Dermis microvascular lymphatic vessel endothelial cell (primary cell): ENCODE measurements around the gene SHISAL1. TPM values are rescaled to one million over a fixed set of nuclear protein-coding genes. Genes with fewer than 3 reads are reported as not detected.
"Not testable (repeated sequence)": the region's sequence is repeated elsewhere in the genome, so short reads cannot be mapped to it uniquely, and the experiment has no call there.

Experiments used
- DNase-seq, 2 donors: peaks; one replicate each; pipeline versions ENCODE4 v3.0.0 to v3.0.0-alpha.2; 2010; ENCODE audit warnings: low read depth in 2 of 2
- total RNA-seq: library from RNA; depleted of rRNA; stranded (reverse); fragments of >200 nt; gene quantifications from 2 replicates; pipeline ENCODE4 v1.2.1, GENCODE V29; 2014

The SHISAL1 gene
- total RNA-seq, 1 donor from 2014 or later, result under 0.01 TPM

GRCh38 chr22:44261164-44261860 is 51.4 kb downstream of the SHISAL1 start:
- no peak for DNase-seq

DNA sequence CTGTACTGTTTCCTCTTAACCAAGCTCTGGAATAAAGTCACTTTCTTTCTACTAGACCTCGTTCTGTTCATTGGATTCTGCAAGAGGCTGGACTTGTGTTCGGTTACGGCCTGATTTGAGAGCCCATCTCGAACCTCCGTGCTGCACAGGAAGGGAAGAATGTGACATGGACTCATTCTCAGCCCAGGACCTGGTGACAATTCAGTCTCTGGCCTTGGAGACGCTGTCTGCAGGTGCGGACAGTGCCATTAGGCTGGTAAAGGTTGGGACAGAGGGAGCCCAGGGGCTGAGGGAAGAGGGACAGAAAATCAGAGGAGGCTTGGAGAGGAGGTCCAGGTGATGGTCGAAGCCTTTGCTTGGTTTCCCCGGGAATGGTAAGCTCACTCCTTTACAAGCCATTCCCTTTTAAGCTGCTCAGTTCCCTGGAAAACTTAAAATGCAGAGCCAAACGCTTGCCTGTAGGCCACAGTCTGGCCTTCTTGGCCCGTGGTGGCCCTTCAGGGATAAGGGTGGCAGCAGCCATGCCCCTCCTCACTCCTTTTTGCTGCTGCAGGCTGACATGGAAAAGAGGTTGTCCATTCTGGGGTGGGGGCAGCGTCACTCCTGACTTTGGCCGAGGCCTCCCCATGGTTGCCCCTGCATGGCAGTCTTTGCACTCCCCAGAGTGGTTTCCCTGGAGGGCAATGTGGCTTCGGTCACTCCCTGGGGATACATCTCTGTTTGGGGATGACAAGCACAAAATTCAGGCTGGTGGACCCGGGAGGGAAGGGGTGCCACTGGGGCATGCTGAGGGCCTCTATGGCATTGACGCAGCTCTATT is 52.3 kb downstream of the SHISAL1 start:
- no peak for DNase-seq

DNA sequence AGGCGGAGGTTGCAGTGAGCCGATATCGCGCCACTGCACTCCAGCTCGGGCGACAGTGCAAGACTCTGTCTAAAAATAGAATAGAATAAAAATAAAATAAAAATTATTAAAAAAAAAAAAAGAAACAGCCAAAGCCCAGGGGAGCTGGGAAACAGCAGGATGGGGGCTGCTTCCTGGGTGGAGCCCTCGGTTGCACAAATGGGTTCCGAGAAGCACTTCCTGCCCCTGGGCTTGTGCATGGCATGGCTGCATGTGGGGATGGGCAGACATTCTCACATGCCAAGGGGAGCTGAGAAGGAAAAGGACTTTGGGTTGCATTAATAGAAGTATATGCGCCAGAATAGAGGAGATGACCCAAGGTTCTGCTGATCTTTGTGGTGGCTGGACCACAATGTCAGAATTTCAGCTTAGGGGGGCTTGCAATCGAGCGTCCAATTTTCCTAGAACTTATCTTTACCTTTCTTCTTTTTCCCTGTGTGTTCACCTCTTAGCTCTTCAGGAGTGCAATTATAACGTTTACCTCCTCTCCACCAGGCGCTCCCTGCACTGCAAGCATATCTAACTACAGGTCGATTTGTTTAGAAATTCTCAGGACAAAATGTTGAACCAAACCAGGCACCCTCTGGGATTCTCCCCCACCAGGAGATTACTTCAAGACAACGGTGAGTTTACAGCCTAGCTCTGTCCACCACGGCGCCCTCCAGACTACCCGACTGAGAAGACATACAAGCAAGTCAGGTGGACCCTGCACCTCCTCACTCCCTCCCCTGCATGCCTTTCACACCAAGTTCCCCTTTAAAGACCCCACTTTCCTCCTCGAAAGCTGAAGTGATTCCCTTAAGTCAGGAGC is 53.2 kb downstream of the SHISAL1 start:
- no peak for DNase-seq

DNA sequence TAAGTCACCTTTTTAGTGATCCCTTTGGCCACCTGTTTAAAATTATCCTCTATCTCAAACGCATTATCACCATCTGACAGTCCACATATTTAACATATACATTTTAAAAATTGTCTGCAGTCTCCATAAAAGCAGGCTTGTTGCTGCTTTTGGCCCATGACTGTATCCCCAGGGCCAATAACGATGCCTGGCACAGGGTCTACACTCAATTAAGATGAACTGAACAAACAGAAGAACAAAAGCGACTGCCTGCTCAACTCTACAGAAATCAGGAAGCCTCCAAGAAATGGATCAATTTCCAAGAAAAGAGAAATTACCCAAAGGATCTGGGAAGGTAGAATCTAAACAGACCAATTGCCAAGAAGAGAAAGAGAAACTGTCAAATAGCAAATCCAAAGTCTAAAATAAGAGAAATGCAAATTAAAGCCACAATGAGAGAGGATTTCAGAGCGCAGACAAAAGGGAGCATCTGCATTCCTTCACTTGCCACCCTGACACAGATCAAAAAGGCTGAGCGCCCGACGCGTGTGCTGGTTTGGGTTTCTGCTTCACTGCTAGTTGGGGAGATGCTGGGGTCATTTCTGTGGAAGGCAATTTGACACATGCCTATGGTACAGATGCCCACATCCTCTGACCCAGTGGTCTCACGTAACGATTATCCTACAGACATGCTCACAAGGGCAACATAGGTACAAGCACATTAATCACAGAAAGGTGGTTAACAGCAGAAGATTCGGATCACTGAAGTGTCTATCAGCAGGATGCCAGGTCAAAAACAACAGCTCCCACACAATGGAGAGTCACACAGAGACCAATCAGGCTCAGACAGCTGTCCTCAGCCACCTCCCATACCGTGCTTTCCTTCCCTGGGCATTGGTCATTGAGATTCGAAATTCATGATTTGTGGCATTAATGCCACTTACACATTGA is 55.9 kb downstream of the SHISAL1 start:
- no peak for DNase-seq

DNA sequence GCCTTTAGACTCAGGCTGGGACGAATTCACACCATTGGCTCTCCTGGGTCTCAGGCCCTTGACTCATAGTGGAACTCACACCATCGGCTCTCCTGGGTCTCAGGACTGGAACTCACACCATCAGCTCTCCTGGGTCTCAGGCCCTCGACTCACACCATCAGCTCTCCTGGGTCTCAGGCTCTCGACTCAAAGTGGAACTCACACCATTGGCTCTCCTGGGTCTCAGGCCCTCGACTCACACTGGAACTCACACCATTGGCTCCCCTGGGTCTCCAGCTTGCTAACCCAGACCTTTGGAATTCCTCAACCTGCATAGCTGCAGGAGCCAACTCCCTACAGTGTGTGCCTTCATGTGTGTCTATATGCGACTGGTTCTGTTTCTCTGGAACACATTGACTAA is 56.7 kb downstream of the SHISAL1 start:
- DNase-seq, result no peak

DNA sequence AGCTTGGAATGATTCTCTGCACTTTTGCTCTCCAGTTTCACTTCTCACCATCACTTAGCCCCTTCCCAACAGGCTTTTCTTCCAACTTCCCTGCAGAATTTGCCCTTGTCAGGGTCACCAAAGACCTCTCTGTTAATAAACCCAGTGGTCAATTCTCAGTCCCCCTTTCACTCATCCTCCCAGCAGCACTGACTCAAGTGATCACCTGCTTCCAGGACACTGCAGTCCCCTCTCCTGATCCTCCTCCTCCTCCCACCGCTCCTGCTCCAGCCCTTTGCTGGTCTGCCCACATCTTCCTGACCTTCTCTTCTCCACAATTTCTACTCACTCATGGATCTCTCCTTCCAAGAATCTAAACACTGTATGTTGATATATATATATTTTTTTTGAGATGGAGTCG is 57.9 kb downstream of the SHISAL1 start:
- DNase-seq, result no peak

DNA sequence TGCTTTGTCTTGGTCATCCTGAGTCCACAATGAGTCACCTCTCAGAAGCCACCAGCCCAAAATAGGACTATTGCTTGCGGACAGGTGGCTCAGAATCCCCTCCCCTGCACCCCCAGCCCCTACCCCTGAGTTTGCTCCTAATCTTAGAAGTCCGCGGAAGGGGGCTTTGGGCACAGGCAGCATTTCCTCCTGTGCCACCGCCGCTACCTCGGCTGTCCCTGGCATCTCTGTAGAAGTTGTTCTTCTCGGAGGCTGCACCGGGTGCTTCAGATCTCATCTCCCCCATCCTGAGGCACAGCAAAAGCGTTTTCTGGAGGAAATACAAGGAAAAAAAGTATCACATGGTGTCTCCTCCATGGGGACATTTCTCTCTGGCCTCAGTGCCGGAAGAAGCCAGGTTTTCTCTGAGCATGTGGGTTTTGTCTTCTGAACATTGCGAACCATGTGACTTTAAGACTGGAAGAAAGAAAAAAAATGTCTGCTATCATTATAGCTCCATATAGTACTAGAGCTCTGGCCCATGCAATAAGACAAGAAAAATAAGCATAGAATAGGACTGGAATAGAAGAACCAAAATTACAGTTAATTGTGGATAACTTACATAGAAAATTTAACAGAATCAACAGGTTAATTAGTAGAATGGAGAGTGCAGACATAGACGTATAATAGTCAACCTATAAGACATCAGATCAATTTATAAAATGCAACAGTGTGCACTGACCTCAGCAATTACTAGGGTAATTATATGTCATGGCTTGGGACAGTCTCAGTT is 63.2 kb downstream of the SHISAL1 start:
- no peak for DNase-seq

GRCh38 chr22:44248926-44249325 is 63.8 kb downstream of the SHISAL1 start:
- DNase-seq, result no peak

GRCh38 chr22:44247923-44248892 is 64.5 kb downstream of the SHISAL1 start:
- no peak for DNase-seq

GRCh38 chr22:44247346-44247745 is 65.4 kb downstream of the SHISAL1 start:
- no peak for DNase-seq

DNA sequence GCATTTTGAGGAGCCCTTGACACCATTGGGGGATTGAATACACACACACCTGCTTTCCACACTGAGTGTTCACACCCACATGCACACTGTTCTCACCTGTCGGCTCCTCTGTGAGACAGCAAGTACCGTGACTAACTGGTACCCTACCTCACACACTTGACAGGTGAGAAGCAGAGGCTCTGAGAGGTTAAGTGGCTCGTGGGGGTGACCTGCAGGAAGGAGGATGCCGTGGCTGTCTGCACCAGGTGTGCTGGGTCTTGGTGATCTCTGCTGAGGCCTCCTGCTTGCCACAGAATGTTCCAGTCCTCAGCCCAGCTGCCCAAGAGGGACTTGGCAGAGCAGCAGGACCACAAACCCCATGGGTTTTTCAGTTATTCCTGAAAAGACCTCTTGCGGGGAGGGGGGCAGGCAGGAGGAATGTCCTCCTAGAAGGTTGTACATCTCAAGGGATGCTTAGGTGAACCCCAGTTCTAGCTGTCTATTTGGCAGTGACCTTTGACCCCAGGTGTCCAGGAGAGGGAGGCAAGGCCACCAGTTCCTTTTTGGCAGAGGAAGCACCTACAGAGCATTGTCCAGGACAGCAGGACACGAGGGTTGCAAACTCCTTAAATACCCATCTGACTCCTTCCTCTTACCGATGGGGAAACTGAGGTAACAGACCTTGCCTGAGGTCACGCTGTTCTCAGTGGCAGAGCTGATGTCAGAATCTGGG is 66.0 kb downstream of the SHISAL1 start:
- no peak for DNase-seq

DNA sequence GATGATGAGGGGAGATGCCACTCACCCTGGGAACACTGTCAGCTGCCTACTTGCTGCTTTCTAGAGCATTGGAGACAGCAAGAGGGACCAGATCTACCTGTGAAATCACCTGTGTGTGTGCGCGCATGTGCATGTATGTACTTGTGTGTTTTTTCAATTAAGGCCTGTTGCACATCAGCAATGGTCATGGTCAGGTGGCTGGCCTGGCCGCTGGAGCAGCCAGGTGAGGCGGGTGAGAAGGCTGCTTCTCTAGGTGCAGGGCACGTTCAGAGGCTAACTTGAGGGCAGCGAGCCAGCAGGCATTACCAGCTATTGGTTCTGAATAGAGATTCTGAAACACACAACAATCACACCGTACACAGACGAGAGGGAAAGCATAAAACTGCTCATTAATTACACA is 66.9 kb downstream of the SHISAL1 start:
- DNase-seq, result no peak

GRCh38 chr22:44245438-44245837 is 67.3 kb downstream of the SHISAL1 start:
- no peak for DNase-seq

GRCh38 chr22:44244265-44244822 is 68.4 kb downstream of the SHISAL1 start:
- DNase-seq, result no peak

- no peak for DNase-seq
Measured at GRCh38 chr22:44243761-44244160, 69.0 kb downstream of the SHISAL1 start.

- no peak for DNase-seq
Measured at GRCh38 chr22:44242946-44243724, 69.6 kb downstream of the SHISAL1 start.

GRCh38 chr22:44241121-44241520 is 71.6 kb downstream of the SHISAL1 start:
- DNase-seq, result not testable (repeated sequence)
